CD1c-positive myeloid dendritic cell (primary cell): ENCODE results near the gene PYY.

ENCODE experiments used
- DNase-seq: peaks from one replicate; pipeline ENCODE4 v3.0.0-alpha.2; 2016; ENCODE audit errors: extremely low spot score

Gene PYY

DNA sequence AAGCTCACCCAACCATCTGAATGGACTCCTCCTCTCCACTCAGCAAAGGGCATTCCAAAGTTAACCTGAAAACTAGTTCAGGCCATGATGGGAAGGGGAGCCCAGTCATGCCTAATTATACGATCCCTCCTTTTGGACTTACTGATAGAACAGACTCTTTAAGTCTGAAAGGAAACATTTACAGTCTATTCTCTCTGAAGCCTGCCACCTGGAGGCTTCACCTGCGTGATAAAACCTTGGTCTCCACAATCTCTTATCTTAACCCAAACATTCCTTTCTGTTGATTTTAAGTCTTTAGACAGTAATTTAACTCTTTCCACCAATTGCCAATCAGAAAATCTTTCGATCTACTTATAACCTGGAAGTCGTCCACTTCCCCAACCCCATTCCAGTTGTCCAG, 37.4 kb downstream of the PYY start:
- DNase-seq, result no peak

GRCh38 chr17:43915559-43915958, 38.2 kb downstream of the PYY start:
- no peak for DNase-seq

GRCh38 chr17:43914451-43914850, 39.3 kb downstream of the PYY start:
- no peak for DNase-seq

- no peak for DNase-seq
Measured at GRCh38 chr17:43913584-43913983, 40.2 kb downstream of the PYY start.

DNA sequence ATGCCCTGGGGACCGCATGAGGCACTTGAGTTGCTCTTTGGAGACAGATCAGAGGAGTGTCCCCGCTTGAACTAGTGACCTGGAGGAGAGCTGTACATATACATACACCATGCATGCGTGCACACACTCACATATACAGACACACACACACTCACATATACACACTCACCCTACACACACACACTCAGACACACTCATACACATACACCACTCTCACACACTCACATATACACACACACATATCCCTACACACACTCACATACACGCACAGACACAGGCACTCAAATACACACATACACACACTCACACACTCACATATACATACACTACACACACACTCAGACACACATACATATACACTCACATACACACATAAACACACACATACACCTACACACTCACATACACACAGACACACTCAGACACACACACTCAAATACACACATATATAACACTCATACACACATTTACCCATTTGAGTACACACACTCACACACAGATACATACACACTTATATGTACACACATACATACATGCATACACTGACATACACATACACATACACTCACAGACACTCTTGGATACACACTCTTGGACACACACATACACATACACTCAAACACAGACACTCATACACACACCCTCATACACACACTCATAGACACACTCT, 41.0 kb downstream of the PYY start:
- no peak for DNase-seq

- no peak for DNase-seq
Measured at GRCh38 chr17:43911904-43912303, 41.8 kb downstream of the PYY start.

DNA sequence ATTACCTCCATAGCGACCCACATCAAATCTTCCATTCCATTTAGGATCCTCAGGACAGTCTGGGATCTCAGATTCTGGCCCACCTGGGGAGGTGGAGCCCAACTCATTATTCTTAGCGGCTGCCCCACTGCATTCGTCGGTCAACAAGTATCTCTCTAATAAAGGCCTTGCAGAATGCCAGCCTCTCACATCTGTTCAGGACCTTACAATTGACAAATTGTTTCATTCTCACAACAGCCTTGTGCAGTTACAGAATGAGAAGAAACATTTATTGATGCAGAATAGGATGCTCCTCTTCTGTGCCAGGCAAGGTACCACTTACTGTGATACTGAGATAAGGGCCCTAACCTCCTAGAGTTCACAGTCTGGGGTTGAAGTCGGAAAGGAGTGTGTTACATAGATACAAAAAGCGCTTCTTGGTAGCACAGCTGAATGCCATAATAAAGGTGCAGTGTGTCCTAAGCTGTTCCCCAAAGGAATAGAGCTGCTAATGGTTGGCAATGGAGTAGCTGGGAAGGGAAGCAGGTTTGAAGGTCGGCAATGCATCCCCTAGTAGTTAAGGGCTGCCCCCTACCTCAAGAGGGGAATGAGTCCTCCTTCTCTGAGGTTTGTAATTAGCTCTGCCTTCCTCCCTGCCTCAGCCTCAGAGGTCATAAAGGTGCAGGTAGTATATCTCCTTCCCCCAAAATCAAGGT, 44.1 kb downstream of the PYY start:
- DNase-seq, result no peak

GRCh38 chr17:43907998-43908721, 45.6 kb downstream of the PYY start:
- DNase-seq, result peak; percentile 26

- DNase-seq, result peak; percentile 35
Measured at GRCh38 chr17:43907425-43907981, 46.2 kb downstream of the PYY start, which contains the start of gene MPP2. Gene MPP2, minus strand, starts transcription at chr17:43907536. Its CDS starts 3,076 bp downstream, at chr17:43904460.

- no peak for DNase-seq
Measured at GRCh38 chr17:43906951-43907424, 46.8 kb downstream of the PYY start.

DNA sequence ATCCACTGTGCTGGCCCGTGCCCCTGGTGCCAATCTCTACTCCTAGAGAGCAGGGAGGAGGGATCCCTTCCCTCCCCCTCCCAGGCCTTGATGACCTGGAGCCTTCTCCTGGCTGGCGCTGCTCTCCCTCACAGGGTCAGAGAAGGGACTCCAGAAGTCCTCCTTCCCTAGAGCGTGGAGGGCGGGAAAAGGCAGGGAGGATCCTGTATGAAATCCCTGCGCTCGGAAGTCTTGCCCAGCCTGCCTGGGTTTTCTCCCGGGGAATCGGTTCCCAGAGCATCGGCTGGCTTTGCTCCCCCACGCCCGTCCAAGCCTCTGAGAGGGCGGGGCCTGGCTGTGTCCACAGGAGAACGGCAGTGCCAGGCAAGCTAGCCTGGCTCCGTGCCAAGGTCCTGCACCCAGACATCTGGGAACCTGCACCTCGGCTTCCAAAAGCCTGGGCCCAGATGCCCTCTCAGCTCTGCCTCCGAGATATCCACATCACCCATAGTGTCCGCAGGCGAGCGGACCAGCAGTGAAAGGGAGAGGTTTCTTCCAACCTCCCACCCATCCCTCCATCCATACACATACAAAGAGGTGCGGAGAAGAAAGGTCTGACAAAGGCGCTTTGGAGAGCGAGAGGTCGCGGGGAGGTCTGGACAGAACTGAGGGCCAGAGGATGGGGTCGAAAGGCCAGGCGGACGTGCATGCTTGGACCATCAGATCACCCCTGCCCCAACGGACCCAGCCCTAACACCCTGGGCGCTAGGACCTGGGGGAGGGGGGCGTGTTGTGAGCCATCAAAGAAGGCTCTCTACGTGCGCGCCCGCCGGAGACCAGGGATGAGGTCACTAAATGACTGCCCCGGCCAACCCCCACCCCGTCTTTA, 47.5 kb downstream of the PYY start:
- peak; percentile 11 for DNase-seq

DNA sequence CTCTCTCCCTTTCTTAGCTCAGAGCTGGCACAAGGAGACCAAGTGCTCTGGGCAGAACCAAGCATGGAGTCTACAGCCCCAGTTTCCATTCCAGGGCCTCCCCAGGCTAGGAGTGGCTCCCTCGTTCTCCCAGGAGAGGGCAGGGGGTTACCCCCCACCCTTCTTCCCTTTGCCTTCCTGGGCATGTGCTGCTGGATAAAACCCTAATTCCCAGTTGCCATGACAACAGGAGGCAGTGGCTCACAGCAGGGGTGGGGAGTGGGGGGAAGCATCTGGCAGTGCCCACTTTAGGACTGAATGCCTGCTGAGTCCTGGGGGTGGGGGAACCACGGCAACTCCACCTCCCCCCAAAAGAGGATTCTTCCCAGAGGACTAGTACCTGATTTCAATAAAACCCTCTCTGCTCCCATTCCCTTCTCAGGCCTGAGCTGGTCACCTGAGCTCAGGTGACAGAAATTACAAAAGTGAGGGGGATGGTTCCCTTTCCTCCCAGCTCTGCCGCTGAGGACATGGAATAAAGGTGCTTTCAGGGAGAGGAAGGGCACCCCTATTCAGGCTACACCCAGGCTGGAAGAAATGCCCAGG, 48.2 kb downstream of the PYY start:
- DNase-seq, result no peak
